ENCODE measurements around the gene IL4R. TPM values are rescaled to one million over a fixed set of nuclear protein-coding genes. Genes with fewer than 3 reads are reported as not detected.

IL4R gene
- total RNA-seq, 4 donors from 2014 or later, result 22.3 to 35.0 (median 25.1) TPM

GRCh38 chr16:27413956-27414355 lies 100.2 kb downstream of the IL4R start:
- WGBS, 2 donors, result 86 to 91% methylated on average over 2 of the region's 2 CpGs
- intact Hi-C loops (cut with DNase I; ENCODE audit: low total_unique reads), result no loop called here

More at GRCh38 chr16:27413956-27414355, 100.2 kb downstream of the IL4R start:
- TF ChIP-seq POLR2A (IDR thresholded peaks at IDR 0.05), result no peak
- TF ChIP-seq, protein P1, sequence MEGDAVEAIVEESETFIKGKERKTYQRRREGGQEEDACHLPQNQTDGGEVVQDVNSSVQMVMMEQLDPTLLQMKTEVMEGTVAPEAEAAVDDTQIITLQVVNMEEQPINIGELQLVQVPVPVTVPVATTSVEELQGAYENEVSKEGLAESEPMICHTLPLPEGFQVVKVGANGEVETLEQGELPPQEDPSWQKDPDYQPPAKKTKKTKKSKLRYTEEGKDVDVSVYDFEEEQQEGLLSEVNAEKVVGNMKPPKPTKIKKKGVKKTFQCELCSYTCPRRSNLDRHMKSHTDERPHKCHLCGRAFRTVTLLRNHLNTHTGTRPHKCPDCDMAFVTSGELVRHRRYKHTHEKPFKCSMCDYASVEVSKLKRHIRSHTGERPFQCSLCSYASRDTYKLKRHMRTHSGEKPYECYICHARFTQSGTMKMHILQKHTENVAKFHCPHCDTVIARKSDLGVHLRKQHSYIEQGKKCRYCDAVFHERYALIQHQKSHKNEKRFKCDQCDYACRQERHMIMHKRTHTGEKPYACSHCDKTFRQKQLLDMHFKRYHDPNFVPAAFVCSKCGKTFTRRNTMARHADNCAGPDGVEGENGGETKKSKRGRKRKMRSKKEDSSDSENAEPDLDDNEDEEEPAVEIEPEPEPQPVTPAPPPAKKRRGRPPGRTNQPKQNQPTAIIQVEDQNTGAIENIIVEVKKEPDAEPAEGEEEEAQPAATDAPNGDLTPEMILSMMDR (IDR thresholded peaks at IDR 0.05), result no peak
- DNase-seq (ENCODE audit: low spot score in 2 of 2), result no peak
- H3K4me3 ChIP-seq (ENCODE audit: low read depth, poor library complexity, severe bottlenecking), result no peak overlapping the region

Other genes with a start within 250 kb of the IL4R start
- gene C16orf82, start 247.0 kb upstream of the IL4R start, total RNA-seq, result not detected
- gene KDM8, start 110.4 kb upstream of the IL4R start, total RNA-seq, result 1 to 10 TPM in 3 of 4 donors, under 1 TPM in 1; 0.84 to 4.5 (median 1.9) TPM
- gene NSMCE1, start 45.2 kb upstream of the IL4R start, total RNA-seq, result 10 to 100 TPM; 17.3 to 29.2 (median 21.1) TPM
- under 1 TPM; 0.15 to 0.58 (median 0.37) TPM for gene IL21R, start 88.2 kb downstream of the IL4R start, total RNA-seq
- 100 to 1,000 TPM; 118 to 257 (median 156) TPM for gene GTF3C1, start 235.9 kb downstream of the IL4R start, total RNA-seq
- 10 to 100 TPM; 18.5 to 33.6 (median 25.1) TPM for gene KATNIP, start 236.2 kb downstream of the IL4R start, total RNA-seq